K562 (cell line): ENCODE data around the gene PHTF1. TPM values are rescaled to one million over a fixed set of nuclear protein-coding genes. Genes with fewer than 3 reads are reported as not detected.

ENCODE experiments used
- BDP1 ChIP-seq: IDR thresholded peaks from 3 replicates; pipeline ENCODE4 v1.6.1; 2011; ENCODE audit not compliant: insufficient read length, insufficient read depth
- CCNT2 ChIP-seq: IDR thresholded peaks from 2 replicates; pipeline ENCODE4 v1.6.1; 2011; ENCODE audit warnings: borderline replicate concordance, low read depth, mild to moderate bottlenecking, moderate library complexity, mixed read lengths, low read length; ENCODE audit not compliant: insufficient read length; ENCODE audit errors: extremely low read depth
- E2F6 ChIP-seq, 2 experiments: IDR thresholded peaks; 2 replicates each; pipeline ENCODE4 v1.6.1; 2011; ENCODE audit warnings: borderline replicate concordance in 1 of 2, control low read depth in 1 of 2, low read depth in 1 of 2, low read length in 1 of 2, mild to moderate bottlenecking in 1 of 2, mixed read lengths in 1 of 2, moderate library complexity in 1 of 2; ENCODE audit not compliant: insufficient read depth in 1 of 2, insufficient read length in 1 of 2, poor library complexity in 1 of 2, severe bottlenecking in 1 of 2; ENCODE audit errors: extremely low read depth in 1 of 2
- ELK1 ChIP-seq: sonication (generic); formaldehyde crosslinking; IDR thresholded peaks from 2 replicates; pipeline ENCODE4 v1.8.1; 2022; ENCODE audit warnings: missing genetic modification reagents
- FOSL1 ChIP-seq: fragments of 200-800 bp; sonication (Bioruptor generic); conservative IDR thresholded peaks from 2 replicates; pipeline ENCODE4 v1.6.1; 2016; ENCODE audit warnings: missing genetic modification characterization, missing compliant biosample characterization
- HDAC2 ChIP-seq: fragments of 450-650 bp; IDR thresholded peaks from 2 replicates; pipeline ENCODE4 v1.6.1; 2016; ENCODE audit warnings: mild to moderate bottlenecking
- HMBOX1 ChIP-seq: sonication (generic); IDR thresholded peaks from 2 replicates; pipeline ENCODE4 v1.6.1; 2016
- HNRNPUL1 ChIP-seq: fragments of 200-400 bp; formaldehyde crosslinking; IDR thresholded peaks from 2 replicates; pipeline ENCODE4 v1.6.1; 2017; ENCODE audit warnings: low read length
- NCOR1 ChIP-seq: fragments of 450-650 bp; IDR thresholded peaks from 2 replicates; pipeline ENCODE4 v1.6.1; 2016; ENCODE audit warnings: mild to moderate bottlenecking, moderate library complexity
- PHF21A ChIP-seq: fragments of 450-650 bp; IDR thresholded peaks from 2 replicates; pipeline ENCODE4 v1.6.1; 2017; ENCODE audit warnings: low read depth, borderline replicate concordance
- RBM22 ChIP-seq: fragments of 200-400 bp; formaldehyde crosslinking; IDR thresholded peaks from 2 replicates; pipeline ENCODE4 v1.6.1; 2018; ENCODE audit warnings: low read length, low read depth; ENCODE audit not compliant: poor library complexity, severe bottlenecking
- SRF ChIP-seq, 2 experiments: fragments of 250-450, 450-650 bp in 1 of 2; sonication (Bioruptor Pico) in 1 of 2; sonication (generic) in 1 of 2; formaldehyde crosslinking; IDR thresholded peaks; 2 replicates each; pipeline versions ENCODE4 v1.5.0 to v1.5.1; 2020 to 2022; ENCODE audit warnings: mild to moderate bottlenecking in 1 of 2, missing genetic modification reagents in 1 of 2
- TAF15 ChIP-seq: fragments of 200-400 bp; formaldehyde crosslinking; IDR thresholded peaks from 2 replicates; pipeline ENCODE4 v1.6.1; 2017; ENCODE audit warnings: mild to moderate bottlenecking, low read depth, low read length, moderate library complexity
- TAF9B ChIP-seq: fragments of 450-650 bp; IDR thresholded peaks from 2 replicates; pipeline ENCODE4 v1.6.1; 2018; ENCODE audit warnings: mild to moderate bottlenecking; ENCODE audit not compliant: partially characterized antibody
- TAL1 ChIP-seq: fragments of 450-650 bp; IDR thresholded peaks from 2 replicates; pipeline ENCODE4 v1.6.1; 2016; ENCODE audit warnings: mild to moderate bottlenecking
- TCF3 ChIP-seq: sonication (generic); formaldehyde crosslinking; IDR thresholded peaks from 2 replicates; pipeline ENCODE4 v1.4.0; 2020; ENCODE audit warnings: mild to moderate bottlenecking, missing genetic modification reagents
- THAP12 ChIP-seq: fragments of 250-450 bp; sonication (Bioruptor Pico); IDR thresholded peaks from 2 replicates; pipeline ENCODE4 v1.9.0; 2021; ENCODE audit warnings: mild to moderate bottlenecking, inconsistent platforms
- ZBTB12 ChIP-seq: fragments of 250-450 bp; sonication (Bioruptor Pico); IDR thresholded peaks from 2 replicates; pipeline ENCODE4 v1.4.0; 2020
- ZNF347 ChIP-seq: fragments of 450-650 bp; formaldehyde crosslinking; IDR thresholded peaks from 2 replicates; pipeline ENCODE4 v1.4.0; 2020; ENCODE audit warnings: low read depth, mild to moderate bottlenecking, moderate library complexity
- ZNF561 ChIP-seq: fragments of 450-650 bp; formaldehyde crosslinking; conservative IDR thresholded peaks from 2 replicates; pipeline ENCODE4 v1.4.0; 2020; ENCODE audit warnings: mild to moderate bottlenecking, moderate library complexity
- polyA plus RNA-seq, 8 experiments: library from polyadenylated mRNA; depleted of rRNA in 4 of 8; stranded (reverse) in 5 of 8; unstranded in 3 of 8; fragments of >200 nt; fragmentation: Nextera tagmentation in 2 of 8; fragmentation: Illumina TruSeq in 1 of 8; extraction: Ambion mirVana in 2 of 8; extraction: Trizol in 1 of 8; gene quantifications; 2 replicates each; pipeline versions ENCODE4 v1.2.1 to v1.2.3, GENCODE V29; 2011 to 2014; ENCODE audit warnings: inconsistent platforms in 1 of 8, missing spikeins in 1 of 8
- total RNA-seq, 7 experiments: library from RNA; depleted of rRNA in 6 of 7; stranded (reverse); fragments of >200 nt in 6 of 7; fragmentation: Illumina TruSeq in 2 of 7; extraction: Trizol in 2 of 7; gene quantifications; 2 replicates each; pipeline versions ENCODE4 v1.2.1 to v1.2.3, GENCODE V29; 2011 to 2021; ENCODE audit warnings: low replicate concordance in 1 of 7

Gene PHTF1
- total and polyA plus RNA-seq, 9 of the 15 experiments (the other 6 are each of a cell fraction or from before 2014, with no cell fraction given) = 8.4 to 36.2 (median 23.0) TPM

- TF ChIP-seq ZNF347 (CRISPR knock-in tag) (no peak), ZBTB12 (CRISPR knock-in tag) (no peak), NCOR1 (peak; percentile 42; the same call in 1 of the 2 replicates), FOSL1 (no peak), HNRNPUL1 (no peak), HMBOX1 (no peak), TAF15 (no peak), THAP12 (no peak), E2F6 (IDR thresholded peaks at IDR 0.05; ENCODE audit: borderline replicate concordance in 1 of 2, extremely low read depth in 1 of 2, insufficient read depth in 1 of 2, insufficient read length in 1 of 2, low read depth in 1 of 2, low read length in 1 of 2, poor library complexity in 1 of 2, severe bottlenecking in 1 of 2) (no peak), HDAC2 (no peak), CCNT2 (no peak), TAF9B (no peak), ZNF561 (CRISPR knock-in tag) (no peak), RBM22 (no peak), ELK1 (no peak), PHF21A (no peak), TCF3 (peak; percentile 49), TAL1 (peak; percentile 79), BDP1 (no peak), SRF (CRISPR knock-in tag; IDR thresholded peaks at IDR 0.05) (no peak)
These were observed 68.1 kb downstream of the PHTF1 start (continued) for GRCh38 chr1:113691184-113691583.
